Peyer's patch (tissue), 4 donors: ENCODE results near the gene KIAA0040. TPM values are rescaled to one million over a fixed set of nuclear protein-coding genes. Genes with fewer than 3 reads are reported as not detected.
A peak's percentile ranks its signal among the peaks of the same experiment; 100 is the strongest.

Source experiments
- DNase-seq, 3 donors: peaks; one replicate each; pipeline ENCODE4 v3.0.0-alpha.2; 2017 to 2019
- H3K27ac ChIP-seq, 4 donors: fragments of 200-600 bp; sonication (generic); one replicate each; pipeline ENCODE4 v1.5.1; 2016 to 2019
- H3K27me3 ChIP-seq, 2 donors: fragments of 200-600 bp; sonication (generic); one replicate each; pipeline ENCODE4 v1.5.1; 2019
- H3K36me3 ChIP-seq, 3 donors: fragments of 200-600 bp; sonication (generic); one replicate each; pipeline ENCODE4 v1.5.1; 2016 to 2019
- H3K4me1 ChIP-seq, 4 donors: fragments of 200-600 bp; sonication (generic); one replicate each; pipeline ENCODE4 v1.5.1; 2016 to 2019
- H3K4me3 ChIP-seq, 4 donors: fragments of 200-600 bp; sonication (generic); 1 replicate in 3 of 4; 2 replicates in 1 of 4; pipeline ENCODE4 v1.5.1; 2016 to 2019; ENCODE audit warnings: mild to moderate bottlenecking in 1 of 4
- H3K9me3 ChIP-seq, 4 donors: fragments of 200-600 bp; sonication (generic); one replicate each; pipeline ENCODE4 v1.5.1; 2016 to 2019; ENCODE audit warnings: mild to moderate bottlenecking in 1 of 4
- CTCF ChIP-seq, 6 experiments: fragments of 450-650 bp in 4 of 6; fragments of 200-600 bp in 2 of 6; sonication (generic) in 1 of 6; IDR thresholded peaks; one replicate each; pipeline ENCODE4 v1.5.1; 2017 to 2019; ENCODE audit warnings: antibody characterized with exemption in 6 of 6, mild to moderate bottlenecking in 3 of 6, moderate library complexity in 1 of 6
- POLR2A ChIP-seq, 2 donors: fragments of 450-650 bp; IDR thresholded peaks; one replicate each; pipeline ENCODE4 v1.5.1; 2017; ENCODE audit warnings: antibody characterized with exemption in 2 of 2, mild to moderate bottlenecking in 2 of 2, moderate library complexity in 2 of 2
- total RNA-seq, 4 donors: library from RNA; depleted of rRNA; stranded (reverse); fragments of >200 nt; gene quantifications; one replicate each; pipeline ENCODE4 v1.1.0, GENCODE V29; 2016

Gene KIAA0040
- total RNA-seq, 4 donors from 2014 or later: 9.7 to 52.8 (median 10.3) TPM

GRCh38 chr1:175146529-175147213 lies 45.9 kb downstream of the KIAA0040 start:
- no peak overlapping the region for H3K27ac ChIP-seq
- H3K27me3 ChIP-seq: no peaks in the 10 kb centered on the region
- no peaks in the 10 kb centered on the region for H3K36me3 ChIP-seq
- no peaks in the 10 kb centered on the region for H3K4me1 ChIP-seq
- peak in 5 of 6 experiments; percentile 56 to 84 (median 63) for TF ChIP-seq CTCF (IDR thresholded peaks at IDR 0.05)
- TF ChIP-seq POLR2A (IDR thresholded peaks at IDR 0.05): no peak
- peak; percentile 59 to 85 (median 71) for DNase-seq
- no peaks in the 10 kb centered on the region for H3K9me3 ChIP-seq
- no peak overlapping the region for H3K4me3 ChIP-seq

DNA sequence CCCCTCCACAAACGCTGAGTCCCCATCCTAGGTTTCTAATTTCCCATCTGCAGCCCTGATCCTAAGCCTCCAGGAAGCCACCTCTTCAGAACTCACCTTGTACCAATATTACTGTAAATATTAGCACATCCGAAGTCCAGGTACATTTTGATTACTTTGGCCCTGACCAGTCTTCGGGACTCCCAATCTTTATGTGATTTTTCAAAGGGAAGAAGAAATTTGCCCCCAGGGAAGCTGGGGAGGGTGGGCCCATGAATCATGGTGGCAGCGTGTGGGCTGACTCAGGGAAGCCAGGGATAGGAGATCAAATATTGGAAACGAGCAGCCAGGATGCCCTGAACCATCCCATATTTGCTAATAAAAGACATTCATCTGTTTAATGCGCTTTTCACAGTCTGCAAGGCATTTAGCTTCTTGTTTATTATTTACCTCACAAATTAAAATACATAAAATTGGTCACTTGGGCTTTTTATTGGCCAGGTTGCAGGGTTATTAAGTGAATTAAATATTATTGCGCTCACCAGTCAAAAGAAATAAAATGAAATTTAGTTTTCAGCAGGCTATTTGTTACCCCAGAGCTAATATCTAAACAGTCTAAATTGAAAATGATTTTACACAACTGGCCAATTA lies 46.6 kb downstream of the KIAA0040 start:
- Histone ChIP-seq H3K9me3 (no peaks in the 10 kb centered on the region), H3K4me3 (no peak overlapping the region), H3K36me3 (no peaks in the 10 kb centered on the region), H3K27me3 (no peaks in the 10 kb centered on the region), H3K27ac (no peak overlapping the region), H3K4me1 (no peaks in the 10 kb centered on the region)
- TF ChIP-seq CTCF (IDR thresholded peaks at IDR 0.05): no peak
- no peak for TF ChIP-seq POLR2A (IDR thresholded peaks at IDR 0.05)
- no peak for DNase-seq

- DNase-seq: no peak
- no peaks in the 10 kb centered on the region for H3K27me3 ChIP-seq
- no peaks in the 10 kb centered on the region for H3K4me1 ChIP-seq
- no peak overlapping the region for H3K4me3 ChIP-seq
- H3K27ac ChIP-seq: no peak overlapping the region
- H3K9me3 ChIP-seq: no peaks in the 10 kb centered on the region
- TF ChIP-seq POLR2A (IDR thresholded peaks at IDR 0.05) (no peak), CTCF (IDR thresholded peaks at IDR 0.05) (no peak)
- no peaks in the 10 kb centered on the region for H3K36me3 ChIP-seq
Observed at GRCh38 chr1:175138579-175138978, 54.0 kb downstream of the KIAA0040 start.

GRCh38 chr1:175137369-175137768 lies 55.2 kb downstream of the KIAA0040 start:
- no peak overlapping the region for H3K27ac ChIP-seq
- DNase-seq: no peak
- no peaks in the 10 kb centered on the region for H3K4me1 ChIP-seq
- TF ChIP-seq CTCF (IDR thresholded peaks at IDR 0.05): no peak
- TF ChIP-seq POLR2A (IDR thresholded peaks at IDR 0.05): no peak
- H3K36me3 ChIP-seq: no peaks in the 10 kb centered on the region
- no peak overlapping the region for H3K4me3 ChIP-seq
- H3K27me3 ChIP-seq: no peaks in the 10 kb centered on the region
- no peaks in the 10 kb centered on the region for H3K9me3 ChIP-seq

GRCh38 chr1:175136246-175136645 lies 56.3 kb downstream of the KIAA0040 start:
- DNase-seq: no peak
- no peaks in the 10 kb centered on the region for H3K4me1 ChIP-seq
- TF ChIP-seq CTCF (IDR thresholded peaks at IDR 0.05) (no peak), POLR2A (IDR thresholded peaks at IDR 0.05) (no peak)

More at GRCh38 chr1:175136246-175136645, 56.3 kb downstream of the KIAA0040 start:
- no peaks in the 10 kb centered on the region for H3K27me3 ChIP-seq
- no peak overlapping the region for H3K27ac ChIP-seq
- no peaks in the 10 kb centered on the region for H3K9me3 ChIP-seq
- H3K4me3 ChIP-seq: no peak overlapping the region
- no peaks in the 10 kb centered on the region for H3K36me3 ChIP-seq
